22Rv1 (cell line): ENCODE results near the gene OR2G3.

Source experiments
- CTCF ChIP-seq: fragments of 450-650 bp; IDR thresholded peaks from 2 replicates; pipeline ENCODE4 v1.5.1; 2017; ENCODE audit warnings: mild to moderate bottlenecking
- ZFX ChIP-seq: fragments of 450-650 bp; IDR thresholded peaks from 2 replicates; pipeline ENCODE4 v1.6.1; 2017; ENCODE audit warnings: antibody characterized with exemption, borderline replicate concordance

GRCh38 chr1:247639381-247639981 is 34.1 kb downstream of the OR2G3 start:
- TF ChIP-seq CTCF = no peak
- no peak for TF ChIP-seq ZFX
